ENCODE measurements around the gene KCNIP4. TPM values are rescaled to one million over a fixed set of nuclear protein-coding genes. Genes with fewer than 3 reads are reported as not detected.

Gene KCNIP4
- total RNA-seq, 1 experiment from 2014 or later, result not detected

- H3K27ac ChIP-seq, result no peak overlapping the region
- TF ChIP-seq CTCF (conservative IDR thresholded peaks at IDR 0.05), result no peak
- TF ChIP-seq EZH2 (IDR thresholded peaks at IDR 0.05; ENCODE audit: low read depth), result no peak
- no peaks in the 10 kb centered on the region for H3F3A ChIP-seq (ENCODE audit: insufficient read depth, low read depth)
- H2AFZ ChIP-seq, result no peak overlapping the region
- intact Hi-C loops (cut with micrococcal nuclease; ENCODE audit: unreplicated experiment), result no loop called here
- H3K9me3 ChIP-seq (ENCODE audit: insufficient read depth, low read depth), result no peaks in the 10 kb centered on the region
- ChIA-PET CTCF (interaction anchor here (0.6 kb wide), 1 partner anchor 573 kb away, joined by 3 read pairs; no protein-coding TSS in a partner anchor), POLR2A (ENCODE audit: unreplicated experiment) (no interaction called here)
- H3K4me3 ChIP-seq, result no peak overlapping the region
- no peak overlapping the region for H3K4me2 ChIP-seq
- no peak for DNase-seq
- no peaks in the 10 kb centered on the region for H4K20me1 ChIP-seq (ENCODE audit: insufficient read depth)
- H3K36me3 ChIP-seq (ENCODE audit: low read depth), result no peaks in the 10 kb centered on the region
- H3K79me2 ChIP-seq (ENCODE audit: low read depth), result no peaks in the 10 kb centered on the region
- no peaks in the 10 kb centered on the region for H3K27me3 ChIP-seq (ENCODE audit: insufficient read depth, low read depth)
- H3K9me2 ChIP-seq (ENCODE audit: insufficient read depth), result no peaks in the 10 kb centered on the region
- H3K4me1 ChIP-seq (replicated peaks; ENCODE audit: insufficient read depth), result no peaks in the 10 kb centered on the region
- BruUV-seq (replicated peaks), result no TSS peak
Observed at GRCh38 chr4:21347142-21347541, 601.4 kb downstream of the KCNIP4 start.

- no peak for DNase-seq
- Histone ChIP-seq H3K4me2 (no peak overlapping the region), H3K27ac (no peak overlapping the region), H3K4me3 (no peak overlapping the region), H3K4me1 (replicated peaks; ENCODE audit: insufficient read depth) (no peaks in the 10 kb centered on the region), H3K79me2 (ENCODE audit: low read depth) (no peaks in the 10 kb centered on the region), H3K27me3 (ENCODE audit: insufficient read depth, low read depth) (no peaks in the 10 kb centered on the region), H3K9me3 (ENCODE audit: insufficient read depth, low read depth) (no peaks in the 10 kb centered on the region), H3F3A (ENCODE audit: insufficient read depth, low read depth) (no peaks in the 10 kb centered on the region), H3K36me3 (ENCODE audit: low read depth) (no peaks in the 10 kb centered on the region), H3K9me2 (ENCODE audit: insufficient read depth) (no peaks in the 10 kb centered on the region), H4K20me1 (ENCODE audit: insufficient read depth) (no peaks in the 10 kb centered on the region), H2AFZ (no peak overlapping the region)
- TF ChIP-seq CTCF (conservative IDR thresholded peaks at IDR 0.05) (no peak), EZH2 (IDR thresholded peaks at IDR 0.05; ENCODE audit: low read depth) (no peak)
- ChIA-PET POLR2A (ENCODE audit: unreplicated experiment) (no interaction called here), CTCF (no interaction called here)
- intact Hi-C loops (cut with micrococcal nuclease; ENCODE audit: unreplicated experiment), result no loop called here
- no TSS peak for BruUV-seq (replicated peaks)
Observed at GRCh38 chr4:21327976-21328700, 620.4 kb downstream of the KCNIP4 start.

GRCh38 chr4:21320034-21320433, 628.5 kb downstream of the KCNIP4 start:
- intact Hi-C loops (cut with micrococcal nuclease; ENCODE audit: unreplicated experiment), result no loop called here

More at GRCh38 chr4:21320034-21320433, 628.5 kb downstream of the KCNIP4 start:
- DNase-seq, result no peak
- no peaks in the 10 kb centered on the region for H3K9me2 ChIP-seq (ENCODE audit: insufficient read depth)
- no peak overlapping the region for H3K4me3 ChIP-seq
- TF ChIP-seq EZH2 (IDR thresholded peaks at IDR 0.05; ENCODE audit: low read depth), result no peak
- no peak for TF ChIP-seq CTCF (conservative IDR thresholded peaks at IDR 0.05)
- no peak overlapping the region for H3K4me2 ChIP-seq
- no peak overlapping the region for H2AFZ ChIP-seq
- no peaks in the 10 kb centered on the region for H3K79me2 ChIP-seq (ENCODE audit: low read depth)
- POLR2A ChIA-PET (ENCODE audit: unreplicated experiment), result no interaction called here
- no peaks in the 10 kb centered on the region for H3K36me3 ChIP-seq (ENCODE audit: low read depth)
- no TSS peak for BruUV-seq (replicated peaks)
- CTCF ChIA-PET, result no interaction called here
- H3K4me1 ChIP-seq (replicated peaks; ENCODE audit: insufficient read depth), result no peaks in the 10 kb centered on the region
- no peaks in the 10 kb centered on the region for H3K9me3 ChIP-seq (ENCODE audit: insufficient read depth, low read depth)
- H3K27me3 ChIP-seq (ENCODE audit: insufficient read depth, low read depth), result no peaks in the 10 kb centered on the region
- no peaks in the 10 kb centered on the region for H4K20me1 ChIP-seq (ENCODE audit: insufficient read depth)
- H3K27ac ChIP-seq, result no peak overlapping the region
- H3F3A ChIP-seq (ENCODE audit: insufficient read depth, low read depth), result no peaks in the 10 kb centered on the region
